ENCODE data around the gene COBLL1.

DNA sequence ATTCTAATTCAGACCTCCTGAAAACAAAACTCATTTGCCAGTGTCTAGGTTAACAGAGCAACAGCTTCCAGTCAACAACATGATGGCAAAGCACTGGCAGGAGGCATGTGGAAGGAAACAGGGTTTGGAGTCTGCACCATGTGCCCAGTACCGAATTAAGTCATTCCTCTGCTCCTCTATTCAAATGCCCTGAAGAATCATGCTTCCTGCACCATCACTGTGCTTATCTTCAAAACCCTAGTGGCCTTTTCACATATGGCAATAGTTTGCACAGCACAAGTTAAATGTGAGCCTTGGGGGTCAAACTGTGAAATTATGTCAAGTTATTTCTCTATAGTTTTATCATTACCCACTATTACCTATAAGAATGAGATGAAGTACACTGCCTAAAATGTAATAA is 145.0 kb downstream of the COBLL1 start:
- TF ChIP-seq CTCF (IDR thresholded peaks at IDR 0.05; ENCODE audit: low read depth, low read length) (no peak), EZH2phosphoT487 (IDR thresholded peaks at IDR 0.05; ENCODE audit: low read depth) (no peak)
